Neutrophil (primary cell): ENCODE measurements around the gene SHOC2.

Source experiments
- H3K27ac ChIP-seq: fragments of 200-600 bp; sonication (generic); 2 replicates; pipeline ENCODE4 v1.5.1; 2016; ENCODE audit warnings: mild to moderate bottlenecking, moderate library complexity
- H3K27me3 ChIP-seq: fragments of 200-600 bp; sonication (generic); 2 replicates; pipeline ENCODE4 v1.6.0; 2016; ENCODE audit warnings: mild to moderate bottlenecking
- H3K36me3 ChIP-seq: fragments of 200-600 bp; sonication (generic); 2 replicates; pipeline ENCODE4 v1.5.1; 2017
- H3K4me1 ChIP-seq, 2 experiments: fragments of 200-600 bp in 1 of 2; sonication (generic) in 1 of 2; 1 replicate in 1 of 2; 2 replicates in 1 of 2; pipeline versions ENCODE4 v1.5.1 to v1.6.1; 2013 to 2016; ENCODE audit warnings: low read depth in 1 of 2, low read length in 1 of 2, mild to moderate bottlenecking in 1 of 2, moderate library complexity in 1 of 2; ENCODE audit not compliant: control insufficient read depth in 1 of 2, insufficient read depth in 1 of 2
- H3K4me3 ChIP-seq, 2 experiments: fragments of 200-600 bp in 1 of 2; sonication (generic) in 1 of 2; 1 replicate in 1 of 2; 2 replicates in 1 of 2; pipeline ENCODE4 v1.5.1; 2013 to 2016; ENCODE audit warnings: low read depth in 1 of 2, low read length in 1 of 2, mild to moderate bottlenecking in 1 of 2, moderate library complexity in 1 of 2
- H3K9me3 ChIP-seq: fragments of 200-600 bp; sonication (generic); 2 replicates; pipeline ENCODE4 v1.5.1; 2016
- TF ChIP-seq, protein P1 (sequence below): fragments of 200-600 bp; sonication (generic); IDR thresholded peaks from 2 replicates; pipeline ENCODE4 v1.5.1; 2016; ENCODE audit warnings: antibody characterized with exemption

SHOC2 gene

DNA sequence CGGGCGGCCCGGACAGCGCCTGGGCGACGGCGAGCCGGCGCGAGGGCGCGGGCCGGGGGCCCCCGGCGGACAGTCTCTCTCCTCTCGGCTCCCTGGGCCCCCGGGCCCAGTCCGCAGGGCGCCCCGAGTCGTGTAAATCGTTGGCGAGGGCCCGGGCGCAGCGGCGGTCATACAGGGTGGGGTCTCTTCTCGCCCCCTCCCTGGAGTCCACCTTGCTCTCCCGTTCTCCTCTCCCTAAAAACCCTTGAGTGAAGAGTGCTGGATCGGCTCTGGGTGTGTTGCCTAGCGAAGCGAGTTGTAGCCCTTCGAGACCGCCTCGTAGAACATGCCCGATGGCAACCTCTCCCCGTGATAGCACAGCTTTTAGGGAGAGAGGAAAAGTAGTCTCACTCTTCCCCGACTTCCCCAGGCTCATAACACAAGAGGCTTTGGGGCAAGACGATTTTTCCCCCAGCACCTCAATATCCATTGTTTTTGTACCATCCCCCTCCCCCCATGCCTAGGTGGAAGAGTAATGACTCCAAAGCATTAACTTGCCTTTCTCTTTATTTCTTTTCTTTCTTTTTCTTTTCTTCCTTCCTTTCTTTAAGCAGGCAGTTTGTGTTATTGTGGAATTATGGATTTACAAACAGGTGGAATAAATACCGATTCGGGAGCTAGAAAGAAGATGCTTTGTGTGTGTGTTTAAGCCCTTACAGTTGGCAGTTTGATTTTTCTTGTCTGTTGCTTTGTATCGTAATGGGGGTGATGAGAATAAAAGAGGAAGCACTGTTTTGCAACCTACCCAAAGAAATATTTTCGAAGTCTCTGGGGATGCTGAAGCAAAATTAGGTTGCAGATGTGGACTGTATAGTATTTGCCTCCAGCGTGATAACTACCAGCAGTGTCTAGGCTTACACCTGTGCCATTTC, 822 bp downstream of the SHOC2 start:
- Histone ChIP-seq H3K27me3 (no peaks in the 10 kb centered on the region), H3K36me3 (peaks cover 4% of the 10 kb centered on the region), H3K9me3 (no peaks in the 10 kb centered on the region), H3K4me1 (peaks cover 31 to 49% of the 10 kb centered on the region in 2 experiments), H3K4me3 (peak overlapping the region; percentile 90 to 92), H3K27ac (peak overlapping the region; percentile 99)
- TF ChIP-seq, protein P1, sequence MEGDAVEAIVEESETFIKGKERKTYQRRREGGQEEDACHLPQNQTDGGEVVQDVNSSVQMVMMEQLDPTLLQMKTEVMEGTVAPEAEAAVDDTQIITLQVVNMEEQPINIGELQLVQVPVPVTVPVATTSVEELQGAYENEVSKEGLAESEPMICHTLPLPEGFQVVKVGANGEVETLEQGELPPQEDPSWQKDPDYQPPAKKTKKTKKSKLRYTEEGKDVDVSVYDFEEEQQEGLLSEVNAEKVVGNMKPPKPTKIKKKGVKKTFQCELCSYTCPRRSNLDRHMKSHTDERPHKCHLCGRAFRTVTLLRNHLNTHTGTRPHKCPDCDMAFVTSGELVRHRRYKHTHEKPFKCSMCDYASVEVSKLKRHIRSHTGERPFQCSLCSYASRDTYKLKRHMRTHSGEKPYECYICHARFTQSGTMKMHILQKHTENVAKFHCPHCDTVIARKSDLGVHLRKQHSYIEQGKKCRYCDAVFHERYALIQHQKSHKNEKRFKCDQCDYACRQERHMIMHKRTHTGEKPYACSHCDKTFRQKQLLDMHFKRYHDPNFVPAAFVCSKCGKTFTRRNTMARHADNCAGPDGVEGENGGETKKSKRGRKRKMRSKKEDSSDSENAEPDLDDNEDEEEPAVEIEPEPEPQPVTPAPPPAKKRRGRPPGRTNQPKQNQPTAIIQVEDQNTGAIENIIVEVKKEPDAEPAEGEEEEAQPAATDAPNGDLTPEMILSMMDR, result no peak

DNA sequence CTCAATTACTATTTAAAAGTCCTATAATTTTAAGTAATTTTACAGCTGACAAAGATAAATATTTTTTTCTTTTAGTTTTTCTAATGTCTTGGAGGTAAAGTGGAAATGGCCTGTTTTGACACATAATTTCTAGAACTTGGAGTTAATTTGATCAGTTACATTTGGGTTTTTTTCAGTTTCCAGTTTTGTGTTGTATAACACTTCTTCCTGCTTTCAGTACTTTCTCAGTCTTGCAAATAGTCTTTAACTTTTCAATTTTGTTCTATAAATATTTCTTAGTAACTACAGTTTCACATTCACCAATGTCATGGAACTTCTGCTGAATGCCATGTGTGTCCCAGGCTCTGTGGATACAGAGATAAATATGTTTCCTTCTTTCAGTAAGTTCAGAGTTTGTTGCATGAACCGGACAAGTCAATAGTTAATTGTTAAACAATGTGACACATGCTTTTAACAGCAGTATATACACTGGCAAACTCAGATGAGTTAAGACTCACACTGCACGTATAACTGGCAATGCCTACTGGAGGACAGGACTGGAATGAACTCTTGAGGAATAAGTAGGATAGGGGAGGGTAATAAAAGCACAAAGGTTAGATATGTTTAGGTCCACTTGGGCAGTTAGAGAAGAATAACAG, 4.6 kb downstream of the SHOC2 start:
- TF ChIP-seq, protein P1, result no peak
- H3K27ac ChIP-seq, result peak overlapping the region; percentile 13
- peaks cover 26 to 38% of the 10 kb centered on the region in 2 experiments for H3K4me1 ChIP-seq
- no peaks in the 10 kb centered on the region for H3K27me3 ChIP-seq
- no peaks in the 10 kb centered on the region for H3K36me3 ChIP-seq
- no peak overlapping the region for H3K4me3 ChIP-seq
- H3K9me3 ChIP-seq, result no peaks in the 10 kb centered on the region

DNA sequence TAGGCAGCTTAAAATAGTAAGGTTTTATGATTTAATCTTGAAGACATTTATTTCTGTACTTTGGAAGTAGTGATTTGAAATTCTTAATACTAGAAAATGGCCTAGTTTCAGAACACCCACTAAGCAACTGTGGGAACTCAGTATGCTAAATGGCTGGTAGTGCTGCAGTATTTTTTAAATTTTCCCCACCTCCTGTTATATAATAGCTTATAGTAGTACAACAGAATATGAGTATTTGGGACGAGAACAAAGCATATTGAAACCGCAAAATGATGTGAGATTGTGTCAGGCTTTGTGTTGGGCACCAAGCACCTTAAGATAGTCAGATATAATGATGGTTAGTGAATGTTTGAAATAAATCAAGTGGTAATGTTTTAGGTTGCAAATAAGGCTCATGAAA, 8.1 kb downstream of the SHOC2 start:
- Histone ChIP-seq H3K27me3 (no peaks in the 10 kb centered on the region), H3K27ac (no peak overlapping the region), H3K4me1 (peaks cover 4 to 44% of the 10 kb centered on the region in 2 experiments), H3K36me3 (no peaks in the 10 kb centered on the region), H3K9me3 (no peaks in the 10 kb centered on the region), H3K4me3 (no peak overlapping the region)
- TF ChIP-seq, protein P1, result no peak

DNA sequence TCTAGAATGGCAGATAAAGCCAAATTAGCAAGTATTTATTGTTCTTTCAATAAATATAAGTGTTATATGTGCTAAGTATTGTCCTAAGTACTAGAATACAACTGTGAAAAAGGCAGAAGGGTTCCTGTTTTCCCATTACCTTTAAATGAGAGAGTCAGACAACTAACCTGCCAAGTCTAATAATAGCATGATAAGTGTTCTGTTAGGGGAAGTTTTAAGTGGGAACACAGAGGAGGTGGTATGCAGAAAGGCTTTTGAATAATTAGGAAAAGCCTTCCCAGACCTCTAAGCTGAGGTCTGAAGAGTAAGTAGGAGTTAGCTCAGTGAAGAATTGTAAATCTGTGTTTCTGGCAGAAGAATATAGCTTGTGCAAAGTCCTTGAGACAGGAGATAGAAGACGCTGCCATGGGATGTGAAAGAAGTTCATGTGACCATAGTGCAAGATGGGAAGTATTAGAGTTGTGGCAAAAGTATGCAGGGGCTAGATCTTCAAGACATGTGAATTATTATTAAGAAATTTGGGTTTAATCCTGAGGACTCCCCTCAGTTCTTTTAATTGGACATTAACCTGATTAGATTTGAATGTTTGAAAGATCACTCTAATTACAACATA, 12.5 kb downstream of the SHOC2 start:
- Histone ChIP-seq H3K9me3 (no peaks in the 10 kb centered on the region), H3K27ac (peak overlapping the region; percentile 16), H3K27me3 (no peaks in the 10 kb centered on the region), H3K4me3 (no peak overlapping the region), H3K36me3 (no peaks in the 10 kb centered on the region), H3K4me1 (peaks cover 4 to 30% of the 10 kb centered on the region in 2 experiments)
- TF ChIP-seq, protein P1, result no peak

DNA sequence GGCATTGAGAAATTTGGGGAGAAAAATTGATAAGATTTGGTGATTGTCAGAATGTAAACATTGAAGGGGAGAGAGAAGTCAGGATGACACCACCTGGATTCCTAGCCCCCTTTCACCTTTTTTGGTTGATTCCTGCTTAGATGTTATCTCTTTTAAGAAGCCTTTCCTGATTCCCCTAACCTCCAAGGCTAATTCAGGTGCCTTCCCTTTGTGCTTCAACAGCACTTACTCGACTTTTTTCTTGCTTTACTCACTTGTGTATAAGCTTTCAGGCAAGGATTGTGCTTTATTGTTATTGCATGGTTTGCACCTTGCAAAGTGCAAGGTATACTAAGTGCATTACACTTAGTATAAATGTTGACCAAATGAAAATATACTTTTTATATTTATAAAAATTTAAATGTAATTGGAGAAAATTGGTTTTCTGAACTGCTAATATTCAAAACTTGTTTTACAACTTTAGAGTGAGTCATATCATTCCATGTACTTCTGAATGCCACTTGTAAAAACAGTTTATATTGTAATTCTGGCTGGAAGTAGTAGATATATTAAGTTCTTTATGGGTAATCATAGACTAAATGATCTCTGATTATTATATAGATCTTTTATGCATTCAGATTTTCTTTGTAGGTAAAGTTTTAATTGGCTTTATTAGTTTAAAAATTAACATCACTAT, 13.2 kb downstream of the SHOC2 start:
- TF ChIP-seq, protein P1, result no peak
- Histone ChIP-seq H3K36me3 (no peaks in the 10 kb centered on the region), H3K4me1 (peaks cover 4 to 30% of the 10 kb centered on the region in 2 experiments), H3K9me3 (no peaks in the 10 kb centered on the region), H3K27me3 (no peaks in the 10 kb centered on the region), H3K4me3 (no peak overlapping the region), H3K27ac (peak overlapping the region; percentile 16)
